RWPE1 (cell line): ENCODE measurements around the gene TLE4.

Experiments
- CTCF ChIA-PET: fragments of 350-600 bp; sonication (Branson Sonifier 250); formaldehyde crosslinking; extraction: SDS; loops from one replicate; lab custom pipeline; 2021; lab: Yijun Ruan, JAX
- POLR2A ChIA-PET: fragments of 400-600 bp; formaldehyde crosslinking; extraction: SDS; loops from one replicate; lab custom pipeline; 2020; ENCODE audit warnings: antibody characterized with exemption; ENCODE audit not compliant: low non-redundant PET; lab: Yijun Ruan, JAX
- DNase-seq: peaks from one replicate; pipeline ENCODE4 v3.0.0; 2012; ENCODE audit warnings: low spot score
- H3K27ac ChIP-seq: fragments of 450-650 bp; 2 replicates; pipeline ENCODE4 v1.5.1; 2017
- CTCF ChIP-seq: fragments of 450-650 bp; conservative IDR thresholded peaks from 2 replicates; pipeline ENCODE4 v1.5.1; 2017; ENCODE audit warnings: low read depth, mild to moderate bottlenecking

TLE4 gene

GRCh38 chr9:79574781-79575180 lies 3.0 kb downstream of the TLE4 start:
- ChIA-PET POLR2A (no interaction called here), CTCF (interaction anchor here (0.6 to 1.1 kb wide), 2 partner anchors 19 to 399 kb away, joined by 3 read pairs; no protein-coding TSS in a partner anchor)
- no peak for TF ChIP-seq CTCF
- DNase-seq, result no peak
- no peak overlapping the region for H3K27ac ChIP-seq

- no peak for DNase-seq
- ChIA-PET CTCF (no interaction called here), POLR2A (no interaction called here)
- no peak overlapping the region for H3K27ac ChIP-seq
- TF ChIP-seq CTCF, result no peak
These were observed 3.8 kb downstream of the TLE4 start for GRCh38 chr9:79575547-79575946.

- no peak for TF ChIP-seq CTCF
- ChIA-PET CTCF (no interaction called here), POLR2A (no interaction called here)
- no peak for DNase-seq
- no peak overlapping the region for H3K27ac ChIP-seq
These were observed 6.4 kb downstream of the TLE4 start for GRCh38 chr9:79577969-79578723.

- TF ChIP-seq CTCF, result no peak
- POLR2A ChIA-PET, result no interaction called here
- no peak for DNase-seq
- H3K27ac ChIP-seq, result no peak overlapping the region
- CTCF ChIA-PET, result no interaction called here
These were observed 7.1 kb downstream of the TLE4 start for GRCh38 chr9:79578891-79579290.

- DNase-seq, result no peak
- ChIA-PET CTCF (no interaction called here), POLR2A (no interaction called here)
- H3K27ac ChIP-seq, result no peak overlapping the region
- no peak for TF ChIP-seq CTCF
These were observed 7.9 kb downstream of the TLE4 start for GRCh38 chr9:79579624-79580023.

GRCh38 chr9:79580055-79580454 lies 8.3 kb downstream of the TLE4 start:
- no peak overlapping the region for H3K27ac ChIP-seq
- no peak for TF ChIP-seq CTCF
- no peak for DNase-seq
- POLR2A ChIA-PET, result no interaction called here
- CTCF ChIA-PET, result no interaction called here
